Adrenal gland (tissue), 5 donors: ENCODE data around the gene TMEM270.

Experiments used
- POLR2A ChIP-seq, 2 donors: fragments of 450-650 bp; IDR thresholded peaks; one replicate each; pipeline ENCODE4 v1.6.1; 2017; ENCODE audit warnings: antibody characterized with exemption in 2 of 2, mild to moderate bottlenecking in 2 of 2, moderate library complexity in 1 of 2
- TF ChIP-seq, protein P1 (sequence below), 6 experiments: fragments of 450-650 bp in 4 of 6; fragments of 200-600 bp in 2 of 6; sonication (generic) in 1 of 6; IDR thresholded peaks; 1 replicate in 5 of 6; 2 replicates in 1 of 6; pipeline versions ENCODE4 v1.5.1 to v1.8.0; 2016 to 2021; ENCODE audit warnings: antibody characterized with exemption in 6 of 6, mild to moderate bottlenecking in 2 of 6, moderate library complexity in 1 of 6
- donor health status: DM: no; HTN: no; CAD: no.

DNA sequence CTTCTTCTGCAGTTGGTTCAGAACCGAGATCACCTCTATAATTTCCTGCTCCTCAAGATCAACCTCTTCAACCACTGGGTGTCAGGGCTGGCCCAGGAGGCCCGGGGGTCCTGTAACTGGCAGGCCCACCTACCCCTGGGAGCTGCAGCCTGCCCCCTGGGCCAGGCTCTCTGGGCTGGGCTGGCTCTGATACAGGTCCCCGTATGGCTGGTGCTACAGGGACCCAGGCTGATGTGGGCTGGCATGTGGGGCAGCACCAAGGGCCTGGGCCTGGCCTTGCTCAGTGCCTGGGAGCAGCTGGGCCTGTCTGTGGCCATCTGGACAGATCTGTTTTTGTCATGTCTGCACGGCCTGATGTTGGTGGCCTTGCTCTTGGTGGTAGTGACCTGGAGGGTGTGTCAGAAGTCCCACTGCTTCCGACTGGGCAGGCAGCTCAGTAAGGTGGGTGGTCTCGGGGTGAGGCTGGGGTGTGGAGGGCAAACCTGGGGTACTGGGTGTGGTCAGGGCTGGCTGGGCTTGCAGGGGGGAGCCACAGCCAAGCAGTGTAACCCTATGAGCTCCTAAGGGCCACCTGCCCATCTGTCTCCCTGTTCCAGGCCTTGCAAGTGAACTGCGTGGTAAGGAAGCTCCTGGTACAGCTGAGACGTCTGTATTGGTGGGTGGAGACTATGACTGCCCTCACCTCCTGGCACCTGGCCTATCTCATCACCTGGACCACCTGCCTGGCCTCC lies 4.2 kb downstream of the TMEM270 start:
- TF ChIP-seq, protein P1, sequence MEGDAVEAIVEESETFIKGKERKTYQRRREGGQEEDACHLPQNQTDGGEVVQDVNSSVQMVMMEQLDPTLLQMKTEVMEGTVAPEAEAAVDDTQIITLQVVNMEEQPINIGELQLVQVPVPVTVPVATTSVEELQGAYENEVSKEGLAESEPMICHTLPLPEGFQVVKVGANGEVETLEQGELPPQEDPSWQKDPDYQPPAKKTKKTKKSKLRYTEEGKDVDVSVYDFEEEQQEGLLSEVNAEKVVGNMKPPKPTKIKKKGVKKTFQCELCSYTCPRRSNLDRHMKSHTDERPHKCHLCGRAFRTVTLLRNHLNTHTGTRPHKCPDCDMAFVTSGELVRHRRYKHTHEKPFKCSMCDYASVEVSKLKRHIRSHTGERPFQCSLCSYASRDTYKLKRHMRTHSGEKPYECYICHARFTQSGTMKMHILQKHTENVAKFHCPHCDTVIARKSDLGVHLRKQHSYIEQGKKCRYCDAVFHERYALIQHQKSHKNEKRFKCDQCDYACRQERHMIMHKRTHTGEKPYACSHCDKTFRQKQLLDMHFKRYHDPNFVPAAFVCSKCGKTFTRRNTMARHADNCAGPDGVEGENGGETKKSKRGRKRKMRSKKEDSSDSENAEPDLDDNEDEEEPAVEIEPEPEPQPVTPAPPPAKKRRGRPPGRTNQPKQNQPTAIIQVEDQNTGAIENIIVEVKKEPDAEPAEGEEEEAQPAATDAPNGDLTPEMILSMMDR (IDR thresholded peaks at IDR 0.05): no peak
- no peak for TF ChIP-seq POLR2A (IDR thresholded peaks at IDR 0.05)
